Neural cell (in vitro differentiated cells): ENCODE data around the gene CACNA1D.

Experiments used
- CTCF ChIP-seq: fragments of 450-650 bp; IDR thresholded peaks from 2 replicates; pipeline ENCODE4 v1.5.1; 2014; ENCODE audit warnings: antibody characterized with exemption, mild to moderate bottlenecking, moderate library complexity; ENCODE audit not compliant: poor library complexity, severe bottlenecking
- EP300 ChIP-seq: fragments of 450-650 bp; conservative IDR thresholded peaks from 2 replicates; pipeline ENCODE4 v1.6.1; 2014; ENCODE audit warnings: antibody characterized with exemption, mild to moderate bottlenecking, moderate library complexity; ENCODE audit not compliant: poor library complexity, severe bottlenecking
- EZH2 ChIP-seq: fragments of 200-600, 300-800 bp; shearing (Covaris generic), sonication (generic); IDR thresholded peaks from 2 replicates; pipeline ENCODE4 v1.6.1; 2014; ENCODE audit warnings: antibody characterized with exemption, low read length, borderline replicate concordance, mild to moderate bottlenecking; ENCODE audit not compliant: insufficient read depth, poor library complexity, severe bottlenecking
- POLR2AphosphoS5 ChIP-seq: IDR thresholded peaks from 2 replicates; pipeline ENCODE4 v1.6.1; 2012
- RAD21 ChIP-seq: fragments of 450-650 bp; conservative IDR thresholded peaks from 2 replicates; pipeline ENCODE4 v1.6.1; 2014; ENCODE audit warnings: antibody characterized with exemption, mild to moderate bottlenecking, moderate library complexity
- REST ChIP-seq: IDR thresholded peaks from 2 replicates; pipeline ENCODE4 v1.6.1; 2012; ENCODE audit warnings: borderline replicate concordance
- SMC3 ChIP-seq: fragments of 450-650 bp; conservative IDR thresholded peaks from 2 replicates; pipeline ENCODE4 v1.6.1; 2014; ENCODE audit warnings: antibody characterized with exemption, mild to moderate bottlenecking, moderate library complexity; ENCODE audit not compliant: poor library complexity
- TAF1 ChIP-seq: IDR thresholded peaks from 2 replicates; pipeline ENCODE4 v1.6.1; 2012; ENCODE audit warnings: low read depth

GRCh38 chr3:53800041-53800906 lies 305.9 kb downstream of the CACNA1D start:
- TF ChIP-seq CTCF: no peak
- TF ChIP-seq EZH2: no peak
- no peak for TF ChIP-seq EP300
- TF ChIP-seq REST: no peak
- TF ChIP-seq RAD21: no peak
- no peak for TF ChIP-seq TAF1
- no peak for TF ChIP-seq POLR2AphosphoS5
- no peak for TF ChIP-seq SMC3
